ENCODE measurements around the gene CSTPP1. TPM values are rescaled to one million over a fixed set of nuclear protein-coding genes. Genes with fewer than 3 reads are reported as not detected.
"Not testable (repeated sequence)": the region's sequence is repeated elsewhere in the genome, so short reads cannot be mapped to it uniquely, and the experiment has no call there.

The CSTPP1 gene
- total RNA-seq, 4 donors from 2014 or later, result 18.3 to 27.0 (median 24.6) TPM

GRCh38 chr11:47108214-47108613, 171.7 kb downstream of the CSTPP1 start:
- H3K4me1 ChIP-seq, result peaks cover 8 to 47% (median 32%) of the 10 kb centered on the region in 4 donors
- no peaks in the 10 kb centered on the region for H3K36me3 ChIP-seq
- in situ Hi-C loops (cut with MboI; ENCODE audit: low pct_ligation_motif_present in 1 of 4, low pct_unique_long_range_greater_than_20kb in 1 of 4, low sequenced_read_pairs in 3 of 4), result no loop called here
- TF ChIP-seq EP300 (IDR thresholded peaks at IDR 0.05; ENCODE audit: low read depth) (no peak), CTCF (IDR thresholded peaks at IDR 0.05) (no peak), POLR2A (IDR thresholded peaks at IDR 0.05) (no peak), POLR2AphosphoS5 (IDR thresholded peaks at IDR 0.05) (no peak)
- H3K27me3 ChIP-seq, result no peaks in the 10 kb centered on the region
- H3K9me3 ChIP-seq, result no peaks in the 10 kb centered on the region
- no peak overlapping the region for H3K4me3 ChIP-seq
- WGBS, 2 donors (ENCODE audit: low coverage in 1 of 2), result 67 to 100% methylated on average over 2 to 4 of the region's 4 CpGs
- intact Hi-C loops (cut with DNase I; ENCODE audit: low total_unique reads), result no loop called here
- DNase-seq, result no peak
- no peak overlapping the region for H3K27ac ChIP-seq

- peak overlapping the region in 2 of 4 donors; percentile 17 to 22 for H3K27ac ChIP-seq
- intact Hi-C loops (cut with DNase I; ENCODE audit: low total_unique reads), result no loop called here
- H3K9me3 ChIP-seq, result no peaks in the 10 kb centered on the region
- in situ Hi-C loops (cut with MboI; ENCODE audit: low pct_ligation_motif_present in 1 of 4, low pct_unique_long_range_greater_than_20kb in 1 of 4, low sequenced_read_pairs in 3 of 4), result no loop called here
- no peaks in the 10 kb centered on the region for H3K36me3 ChIP-seq
- peaks cover 8 to 44% (median 28%) of the 10 kb centered on the region in 4 donors for H3K4me1 ChIP-seq
- H3K4me3 ChIP-seq, result no peak overlapping the region
- TF ChIP-seq POLR2AphosphoS5 (IDR thresholded peaks at IDR 0.05) (no peak), POLR2A (IDR thresholded peaks at IDR 0.05) (no peak), CTCF (IDR thresholded peaks at IDR 0.05) (no peak), EP300 (IDR thresholded peaks at IDR 0.05; ENCODE audit: low read depth) (no peak)
- H3K27me3 ChIP-seq, result no peaks in the 10 kb centered on the region
- 68 to 80% methylated on average over 3 to 6 of the region's 6 CpGs for WGBS, 2 donors (ENCODE audit: low coverage in 1 of 2)
- no peak for DNase-seq
These were observed 172.6 kb downstream of the CSTPP1 start for GRCh38 chr11:47109051-47109726.

GRCh38 chr11:47109727-47110246, 173.2 kb downstream of the CSTPP1 start:
- intact Hi-C loops (cut with DNase I; ENCODE audit: low total_unique reads) (no loop called here), in situ Hi-C loops (cut with MboI; ENCODE audit: low pct_ligation_motif_present in 1 of 4, low pct_unique_long_range_greater_than_20kb in 1 of 4, low sequenced_read_pairs in 3 of 4) (no loop called here)
- Histone ChIP-seq H3K4me1 (peaks cover 4 to 38% (median 23%) of the 10 kb centered on the region in 4 donors), H3K36me3 (no peaks in the 10 kb centered on the region), H3K4me3 (no peak overlapping the region), H3K9me3 (no peaks in the 10 kb centered on the region), H3K27ac (peak overlapping the region in 1 of 4 donors; percentile 22), H3K27me3 (no peaks in the 10 kb centered on the region)
- TF ChIP-seq POLR2AphosphoS5 (IDR thresholded peaks at IDR 0.05) (no peak), POLR2A (IDR thresholded peaks at IDR 0.05) (no peak), CTCF (IDR thresholded peaks at IDR 0.05) (no peak), EP300 (IDR thresholded peaks at IDR 0.05; ENCODE audit: low read depth) (no peak)
- WGBS, 2 donors (ENCODE audit: low coverage in 1 of 2), result 77 to 85% methylated on average over 3 of the region's 3 CpGs
- DNase-seq, result no peak

GRCh38 chr11:47111318-47111804, 174.8 kb downstream of the CSTPP1 start:
- in situ Hi-C loops (cut with MboI; ENCODE audit: low pct_ligation_motif_present in 1 of 4, low pct_unique_long_range_greater_than_20kb in 1 of 4, low sequenced_read_pairs in 3 of 4) (no loop called here), intact Hi-C loops (cut with DNase I; ENCODE audit: low total_unique reads) (no loop called here)
- H3K27ac ChIP-seq, result no peak overlapping the region
- H3K36me3 ChIP-seq, result no peaks in the 10 kb centered on the region
- no peak overlapping the region for H3K4me3 ChIP-seq
- H3K9me3 ChIP-seq, result no peaks in the 10 kb centered on the region
- TF ChIP-seq POLR2A (IDR thresholded peaks at IDR 0.05) (no peak), POLR2AphosphoS5 (IDR thresholded peaks at IDR 0.05) (no peak), EP300 (IDR thresholded peaks at IDR 0.05; ENCODE audit: low read depth) (no peak), CTCF (IDR thresholded peaks at IDR 0.05) (no peak)
- 39 to 59% methylated on average over 4 to 8 of the region's 8 CpGs for WGBS, 2 donors (ENCODE audit: low coverage in 1 of 2)
- no peaks in the 10 kb centered on the region for H3K27me3 ChIP-seq
- DNase-seq, result no peak
- peaks cover 4 to 25% (median 13%) of the 10 kb centered on the region in 4 donors for H3K4me1 ChIP-seq

GRCh38 chr11:47112941-47113340, 176.4 kb downstream of the CSTPP1 start:
- H3K27me3 ChIP-seq; H3K36me3 ChIP-seq; H3K27ac ChIP-seq; in situ Hi-C loops (cut with MboI; ENCODE audit: low pct_ligation_motif_present in 1 of 4, low pct_unique_long_range_greater_than_20kb in 1 of 4, low sequenced_read_pairs in 3 of 4); DNase-seq; H3K4me3 ChIP-seq; H3K4me1 ChIP-seq; intact Hi-C loops (cut with DNase I; ENCODE audit: low total_unique reads); H3K9me3 ChIP-seq: not testable (repeated sequence)
- 98 to 100% methylated on average over 2 to 3 of the region's 4 CpGs for WGBS, 2 donors (ENCODE audit: low coverage in 1 of 2)
